Heart right ventricle (tissue), 16 donors: ENCODE data around the gene ERCC6L2. TPM values are rescaled to one million over a fixed set of nuclear protein-coding genes. Genes with fewer than 3 reads are reported as not detected.

ENCODE experiments used
- ATAC-seq, 8 donors: fragments of 200-7000 bp; cut with Tn5 transposase; one replicate each; pipeline ENCODE4 v1.9.1; 2020; ENCODE audit warnings: mild to moderate bottlenecking in 8 of 8, moderate library complexity in 8 of 8, moderate number of reproducible peaks in 1 of 8
- DNase-seq, 2 donors: peaks; one replicate each; pipeline ENCODE4 v3.0.0-alpha.2; 2020
- H3K27ac ChIP-seq, 10 donors: fragments of 200-600 bp; sonication (generic) in 2 of 10; one replicate each; pipeline versions ENCODE4 v1.5.0 to v1.8.0; 2020 to 2022; ENCODE audit warnings: mild to moderate bottlenecking in 3 of 10
- H3K27me3 ChIP-seq, 7 donors: fragments of 200-600 bp; one replicate each; pipeline ENCODE4 v1.8.0; 2021 to 2022; ENCODE audit warnings: mild to moderate bottlenecking in 2 of 7
- H3K36me3 ChIP-seq, 9 donors: fragments of 200-600 bp; sonication (generic) in 1 of 9; one replicate each; pipeline versions ENCODE4 v1.5.0 to v1.8.0; 2020 to 2022; ENCODE audit warnings: mild to moderate bottlenecking in 2 of 9
- H3K4me1 ChIP-seq, 9 donors: fragments of 200-600 bp; sonication (generic) in 1 of 9; one replicate each; pipeline versions ENCODE4 v1.5.0 to v1.8.0; 2020 to 2022; ENCODE audit warnings: mild to moderate bottlenecking in 4 of 9
- H3K4me3 ChIP-seq, 10 donors: fragments of 200-600 bp; sonication (generic) in 2 of 10; one replicate each; pipeline versions ENCODE4 v1.5.0 to v1.8.0; 2020 to 2022; ENCODE audit warnings: mild to moderate bottlenecking in 7 of 10, moderate library complexity in 2 of 10
- H3K9me3 ChIP-seq, 11 donors: fragments of 200-600 bp in 10 of 11; sonication (generic) in 2 of 11; one replicate each; pipeline versions ENCODE4 v1.5.0 to v1.8.0; 2013 to 2022; ENCODE audit warnings: mild to moderate bottlenecking in 2 of 11, control low read depth in 1 of 11, moderate library complexity in 1 of 11
- CTCF ChIP-seq, 9 donors: fragments of 200-600 bp; sonication (generic) in 2 of 9; IDR thresholded peaks; one replicate each; pipeline versions ENCODE4 v1.5.0 to v1.8.0; 2021 to 2022; ENCODE audit warnings: antibody characterized with exemption in 9 of 9, mild to moderate bottlenecking in 5 of 9, moderate library complexity in 1 of 9
- WGBS, 2 donors: extraction: QIAGEN DNeasy Blood & Tissue Kit; methylation state at CpG; one replicate each; pipeline ENCODE4 v1.1.7; 2013; ENCODE audit warnings: inconsistent platforms in 1 of 2; 5-methylcytosine and 5-hydroxymethylcytosine counted together
- intact Hi-C, 10 donors: fragments of 100-400 bp; cut with DNase I; formaldehyde crosslinking; loops; one replicate each; pipeline versions ENCODE4 v1.11.1 to v1.14.2; 2022
- polyA plus RNA-seq, 2 donors: library from polyadenylated mRNA; stranded (reverse); fragments of 200-250 nt; gene quantifications; one replicate each; pipeline ENCODE4 v1.2.3, GENCODE V29; 2013
- total RNA-seq, 10 donors: library from RNA; stranded (reverse); fragmentation: NEBNext Ultra II Directional in 3 of 10; extraction: Animal tissue kit (Norgen Biotek cat#: 25700) in 3 of 10; gene quantifications; one replicate each; pipeline versions ENCODE4 v1.2.1 to v1.2.4, GENCODE V29; 2021 to 2023
- donor health status: Arrhythmogenic right ventricular cardiomyopathy.
- donor health status: ischemic (EF 13 %, LVEDD 7.1; RV severe dilation, severe dysfunction).
- donor health status: healthy with polysubstance abuse.
- donor health status: DM: no; HTN: yes; CAD: no.
- donor health status: DM: no; HTN: no; CAD: no.
- donor health status: ischemic (EF 25% LVEDD 6.9; RV normal size, moderate dysfunction).
- donor health status: ischemic (EF 25% LVEDD 5.7; RV mildly dilated, moderate dysfunction).
- donor health status: healthy.
- donor health status: DM: yes; HTN: yes; CAD: no.
- donor health status: Ischemic cardiomyopathy.
- donor health status: ischemic (EF 35%, LVEDD 5.7; RV mildly dilated, moderate dysfunction).
- donor health status: nonischemic (EF 11% LVEDD 7.7; RV severe dilation, severe dysfunction).
- donor health status: DM: yes; HTN: yes; CAD: no.
- donor health status: PGD.
- donor health status: ischemic (EF 29% LVEDD 5.4; RV normal size, mild dysfunction).
- donor health status: nonischemic (EF 23%, LVEDD 6.1; RV moderate dilation, normal function).

Gene ERCC6L2
- total and polyA plus RNA-seq, 12 donors: 4.6 to 37.5 (median 26.4) TPM

GRCh38 chr9:95962936-95963335 is 87.4 kb downstream of the ERCC6L2 start:
- Histone ChIP-seq H3K4me3 (no peak overlapping the region), H3K4me1 (peaks cover 0 to 13% (median 0%) of the 10 kb centered on the region in 9 donors), H3K9me3 (peaks cover 0 to 6% (median 0%) of the 10 kb centered on the region in 11 donors), H3K27ac (no peak overlapping the region), H3K36me3 (peaks cover 0 to 29% (median 0%) of the 10 kb centered on the region in 9 donors), H3K27me3 (no peaks in the 10 kb centered on the region)
- DNase-seq (no peak), ATAC-seq (no peak)
- intact Hi-C loops: no loop called here
- 78 to 92% methylated on average over 2 of the region's 2 CpGs for WGBS, 2 donors
- no peak for TF ChIP-seq CTCF (IDR thresholded peaks at IDR 0.05)

GRCh38 chr9:95963659-95964058 is 88.2 kb downstream of the ERCC6L2 start:
- Histone ChIP-seq H3K4me1 (peaks cover 0 to 13% (median 0%) of the 10 kb centered on the region in 9 donors), H3K9me3 (peaks cover 0 to 4% (median 0%) of the 10 kb centered on the region in 11 donors), H3K4me3 (no peak overlapping the region), H3K36me3 (peaks cover 0 to 32% (median 0%) of the 10 kb centered on the region in 9 donors), H3K27me3 (no peaks in the 10 kb centered on the region), H3K27ac (no peak overlapping the region)
- TF ChIP-seq CTCF (IDR thresholded peaks at IDR 0.05): no peak
- WGBS, 2 donors: 93 to 94% methylated on average over 3 of the region's 3 CpGs
- ATAC-seq (no peak), DNase-seq (no peak)
- intact Hi-C loops: no loop called here

- ATAC-seq: peak in 1 of 8 donors; percentile 33
- Histone ChIP-seq H3K4me3 (no peak overlapping the region), H3K27ac (no peak overlapping the region), H3K9me3 (no peaks in the 10 kb centered on the region), H3K4me1 (peaks cover 0 to 13% (median 0%) of the 10 kb centered on the region in 9 donors), H3K27me3 (no peaks in the 10 kb centered on the region), H3K36me3 (peaks cover 0 to 39% (median 1%) of the 10 kb centered on the region in 9 donors)
- DNase-seq: no peak
- WGBS, 2 donors: 36 to 58% methylated on average over 2 of the region's 2 CpGs
- intact Hi-C loops: no loop called here
- no peak for TF ChIP-seq CTCF (IDR thresholded peaks at IDR 0.05)
Measured at GRCh38 chr9:95966306-95966705, 90.8 kb downstream of the ERCC6L2 start.

GRCh38 chr9:95970317-95970716 is 94.8 kb downstream of the ERCC6L2 start:
- no peaks in the 10 kb centered on the region for H3K27me3 ChIP-seq
- H3K4me3 ChIP-seq: no peak overlapping the region
- H3K9me3 ChIP-seq: no peaks in the 10 kb centered on the region
- H3K4me1 ChIP-seq: peaks cover 0 to 13% (median 0%) of the 10 kb centered on the region in 9 donors
- H3K36me3 ChIP-seq: peaks cover 0 to 79% (median 13%) of the 10 kb centered on the region in 9 donors
- intact Hi-C loops: no loop called here
- TF ChIP-seq CTCF (IDR thresholded peaks at IDR 0.05): no peak
- ATAC-seq (peak in 2 of 8 donors; percentile 52 to 73), DNase-seq (no peak)
- no peak overlapping the region for H3K27ac ChIP-seq
